ENCODE measurements around the gene DENND11. TPM values are rescaled to one million over a fixed set of nuclear protein-coding genes. Genes with fewer than 3 reads are reported as not detected.
A peak's percentile ranks its signal among the peaks of the same experiment; 100 is the strongest.

The DENND11 gene
- total RNA-seq (79.5 and 85.9 TPM in 2 replicates), polyA plus RNA-seq (26.4 and 27.8 TPM in 2 replicates), polyA minus RNA-seq (36.4 and 41.7 TPM in 2 replicates)
- total RNA-seq (2013): 60.7 TPM

GRCh38 chr7:141702047-141702567 lies at the start of gene DENND11:
DENND11 (minus strand) TSS chr7:141702166; CDS start chr7:141702153, 13 bp downstream.
- no peaks in the 10 kb centered on the region for H3K27me3 ChIP-seq (replicated peaks in 1 of 4; ENCODE audit: control extremely low read depth in 1 of 4, control insufficient read depth in 3 of 4, insufficient read depth in 4 of 4, low read length in 3 of 4)
- no peaks in the 10 kb centered on the region for H3K9me3 ChIP-seq (ENCODE audit: control extremely low read depth in 1 of 3, control insufficient read depth in 2 of 3, insufficient read depth in 1 of 3, low read length in 2 of 3)
- H3K4me3 ChIP-seq (ENCODE audit: control extremely low read depth in 1 of 5, extremely low read depth in 1 of 5, insufficient read depth in 1 of 5, low read depth in 2 of 5, low read length in 4 of 5): peak within 1 kb of the TSS; percentile 54 to 80 (median 68)
- peak within 1 kb of the TSS; percentile 92 for H3K27ac Mint-ChIP-seq
- H3K9ac ChIP-seq (ENCODE audit: low read length): peak within 1 kb of the TSS; percentile 79
- ChIA-PET POLR2A (interaction anchor here (0.5 to 4.7 kb wide), 3 partner anchors 35 to 1225 kb away, joined by 4 to 21 read pairs (median 5); partner anchors contain the start of gene SSBP1), CTCF (interaction anchor here (0.8 to 6.4 kb wide), 7 partner anchors 11 to 168 kb away, joined by 3 to 43 read pairs (median 4); partner anchors contain the start of gene SSBP1)
- ATAC-seq (ENCODE audit: low read depth) (peak; percentile 68), DNase-seq (peak; percentile 84)
- H3K27me3 Mint-ChIP-seq: no peaks in the 10 kb centered on the region
- peak within 1 kb of the TSS; percentile 89 for H3K4me3 Mint-ChIP-seq
- intact Hi-C loops (cut with micrococcal nuclease): loop anchor here (5.0 kb wide), 1 partner anchor 780 kb away; the partner anchor contains the start of gene BRAF
- H3K79me2 ChIP-seq (ENCODE audit: control insufficient read depth, insufficient read depth, low read length): peaks cover 53% of the 10 kb centered on the region
- no peak for TF ChIP-seq EZH2 (IDR thresholded peaks at IDR 0.05; ENCODE audit: borderline replicate concordance, insufficient read depth, low read depth, low read length, poor library complexity, severe bottlenecking)
- no peak for TF ChIP-seq CTCF (IDR thresholded peaks at IDR 0.05)
- H3K4me2 ChIP-seq (replicated peaks; ENCODE audit: low read depth, low read length, poor library complexity, severe bottlenecking): peak within 1 kb of the TSS; percentile 82
- peak within 1 kb of the TSS; percentile 86 for H2AFZ ChIP-seq (ENCODE audit: insufficient read depth, low read depth, low read length, poor library complexity, severe bottlenecking)
- H3K27ac ChIP-seq (ENCODE audit: low read length in 2 of 2): peak within 1 kb of the TSS; percentile 70 to 94
- peaks cover 34 to 38% of the 10 kb centered on the region in 2 donors for H3K4me1 ChIP-seq (ENCODE audit: control insufficient read depth in 2 of 2, insufficient read depth in 2 of 2, low read length in 2 of 2)
- peaks cover 10% of the 10 kb centered on the region for H4K20me1 ChIP-seq (ENCODE audit: control insufficient read depth, insufficient read depth, low read length, poor library complexity, severe bottlenecking)
- no peaks in the 10 kb centered on the region for H3K36me3 ChIP-seq (replicated peaks in 1 of 2; ENCODE audit: control extremely low read depth in 1 of 2, control insufficient read depth in 1 of 2, extremely low read depth in 1 of 2, insufficient read depth in 2 of 2, low read length in 1 of 2)
- under 1% methylated on average over 59 of the region's 62 CpGs for WGBS (ENCODE audit: insufficient coverage)
- H3K9me3 Mint-ChIP-seq (ENCODE audit: insufficient read depth): no peaks in the 10 kb centered on the region
- H3K4me1 Mint-ChIP-seq: peaks cover 50% of the 10 kb centered on the region

DNA sequence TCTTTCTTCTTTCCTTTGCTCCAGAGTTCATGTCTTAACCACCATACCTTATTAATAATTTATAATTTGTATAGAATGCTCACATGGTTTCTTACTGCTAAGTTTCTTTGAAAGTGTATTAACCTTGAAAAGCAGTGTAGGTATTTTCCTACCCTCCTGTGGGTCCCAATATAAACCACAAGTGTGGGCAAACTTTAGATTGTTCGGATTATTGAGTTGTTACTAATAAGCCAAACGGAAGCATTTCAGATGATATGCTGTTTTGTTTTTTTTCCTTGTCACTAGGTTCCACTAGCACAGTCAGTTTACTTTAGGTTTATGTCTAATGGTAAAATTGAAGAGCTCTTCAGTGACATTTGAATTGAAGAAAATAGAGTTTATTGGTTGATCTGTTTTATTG lies 46.4 kb upstream of the DENND11 start:
- CTCF ChIA-PET: interaction anchor here (0.7 kb wide), 2 partner anchors 38 to 959 kb away, joined by 4 to 5 read pairs; no protein-coding TSS in a partner anchor
- Histone ChIP-seq H3K9me3 (ENCODE audit: control extremely low read depth in 1 of 3, control insufficient read depth in 2 of 3, insufficient read depth in 1 of 3, low read length in 2 of 3) (peaks cover 8 to 22% (median 14%) of the 10 kb centered on the region in 3 donors), H3K27ac (ENCODE audit: low read length in 2 of 2) (no peak overlapping the region), H3K4me1 (ENCODE audit: control insufficient read depth in 2 of 2, insufficient read depth in 2 of 2, low read length in 2 of 2) (no peaks in the 10 kb centered on the region), H4K20me1 (ENCODE audit: control insufficient read depth, insufficient read depth, low read length, poor library complexity, severe bottlenecking) (peaks cover 6% of the 10 kb centered on the region), H3K9ac (ENCODE audit: low read length) (no peak overlapping the region), H3K27me3 (replicated peaks in 1 of 4; ENCODE audit: control extremely low read depth in 1 of 4, control insufficient read depth in 3 of 4, insufficient read depth in 4 of 4, low read length in 3 of 4) (no peaks in the 10 kb centered on the region), H3K4me3 (ENCODE audit: control extremely low read depth in 1 of 5, extremely low read depth in 1 of 5, insufficient read depth in 1 of 5, low read depth in 2 of 5, low read length in 4 of 5) (no peak overlapping the region), H3K36me3 (replicated peaks in 1 of 2; ENCODE audit: control extremely low read depth in 1 of 2, control insufficient read depth in 1 of 2, extremely low read depth in 1 of 2, insufficient read depth in 2 of 2, low read length in 1 of 2) (peaks cover 38 to 89% of the 10 kb centered on the region in 2 experiments), H3K79me2 (ENCODE audit: control insufficient read depth, insufficient read depth, low read length) (no peaks in the 10 kb centered on the region), H3K4me2 (replicated peaks; ENCODE audit: low read depth, low read length, poor library complexity, severe bottlenecking) (no peak overlapping the region), H2AFZ (ENCODE audit: insufficient read depth, low read depth, low read length, poor library complexity, severe bottlenecking) (no peak overlapping the region)
- no peak for TF ChIP-seq CTCF (IDR thresholded peaks at IDR 0.05)
- TF ChIP-seq EZH2 (IDR thresholded peaks at IDR 0.05; ENCODE audit: borderline replicate concordance, insufficient read depth, low read depth, low read length, poor library complexity, severe bottlenecking): no peak
- Mint-ChIP-seq H3K27ac (no peak overlapping the region), H3K27me3 (no peaks in the 10 kb centered on the region), H3K4me1 (no peaks in the 10 kb centered on the region), H3K9me3 (ENCODE audit: insufficient read depth) (peaks cover 10% of the 10 kb centered on the region), H3K4me3 (no peak overlapping the region)
- intact Hi-C loops (cut with micrococcal nuclease): no loop called here
- DNase-seq (no peak), ATAC-seq (ENCODE audit: low read depth) (no peak)
- no CpG with 5 or more reads among the region's 2 CpGs for WGBS (ENCODE audit: insufficient coverage)
- POLR2A ChIA-PET: no interaction called here
